ENCODE measurements around the gene IL1RAPL1.

- TF ChIP-seq REST (IDR thresholded peaks at IDR 0.05; ENCODE audit: insufficient read depth in 1 of 2, low read depth in 2 of 2, low read length in 2 of 2) (no peak), SIN3A (IDR thresholded peaks at IDR 0.05; ENCODE audit: borderline replicate concordance, insufficient read depth, low read length) (no peak), POLR2AphosphoS5 (IDR thresholded peaks at IDR 0.05; ENCODE audit: low read depth, low read length) (no peak), TAF1 (IDR thresholded peaks at IDR 0.05; ENCODE audit: borderline replicate concordance, insufficient read depth, low read length) (no peak), FOXP2 (optimal IDR thresholded peaks at IDR 0.05; ENCODE audit: borderline replicate concordance, extremely low read depth, extremely low read length, insufficient read depth) (no peak)
These were observed 882.8 kb downstream of the IL1RAPL1 start for GRCh38 chrX:29470030-29470429.

Measured in PFSK-1 (cell line).